Epithelial cell of proximal tubule (primary cell): ENCODE data around the gene ETAA1. TPM values are rescaled to one million over a fixed set of nuclear protein-coding genes. Genes with fewer than 3 reads are reported as not detected.

Source experiments
- DNase-seq: peaks from one replicate; pipeline ENCODE4 v3.0.0-alpha.2; 2011; ENCODE audit warnings: low read depth
- H3K4me3 ChIP-seq: 2 replicates; pipeline ENCODE4 v1.5.1; 2011; ENCODE audit warnings: low read depth, mild to moderate bottlenecking, low read length
- total RNA-seq: library from RNA; depleted of rRNA; stranded (reverse); fragments of >200 nt; gene quantifications from 2 replicates; pipeline ENCODE4 v1.2.3, GENCODE V29; 2015
- TF ChIP-seq, protein P1 (sequence below): conservative IDR thresholded peaks from 2 replicates; pipeline ENCODE4 v1.5.1; 2012; ENCODE audit warnings: low read depth, mild to moderate bottlenecking, low read length

Gene ETAA1
- total RNA-seq, 1 donor from 2014 or later, result 16.7 TPM

- DNase-seq, result no peak
- TF ChIP-seq, protein P1, sequence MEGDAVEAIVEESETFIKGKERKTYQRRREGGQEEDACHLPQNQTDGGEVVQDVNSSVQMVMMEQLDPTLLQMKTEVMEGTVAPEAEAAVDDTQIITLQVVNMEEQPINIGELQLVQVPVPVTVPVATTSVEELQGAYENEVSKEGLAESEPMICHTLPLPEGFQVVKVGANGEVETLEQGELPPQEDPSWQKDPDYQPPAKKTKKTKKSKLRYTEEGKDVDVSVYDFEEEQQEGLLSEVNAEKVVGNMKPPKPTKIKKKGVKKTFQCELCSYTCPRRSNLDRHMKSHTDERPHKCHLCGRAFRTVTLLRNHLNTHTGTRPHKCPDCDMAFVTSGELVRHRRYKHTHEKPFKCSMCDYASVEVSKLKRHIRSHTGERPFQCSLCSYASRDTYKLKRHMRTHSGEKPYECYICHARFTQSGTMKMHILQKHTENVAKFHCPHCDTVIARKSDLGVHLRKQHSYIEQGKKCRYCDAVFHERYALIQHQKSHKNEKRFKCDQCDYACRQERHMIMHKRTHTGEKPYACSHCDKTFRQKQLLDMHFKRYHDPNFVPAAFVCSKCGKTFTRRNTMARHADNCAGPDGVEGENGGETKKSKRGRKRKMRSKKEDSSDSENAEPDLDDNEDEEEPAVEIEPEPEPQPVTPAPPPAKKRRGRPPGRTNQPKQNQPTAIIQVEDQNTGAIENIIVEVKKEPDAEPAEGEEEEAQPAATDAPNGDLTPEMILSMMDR, result no peak
- H3K4me3 ChIP-seq, result no peak overlapping the region
These were observed 26.4 kb downstream of the ETAA1 start for GRCh38 chr2:67423489-67423888.

DNA sequence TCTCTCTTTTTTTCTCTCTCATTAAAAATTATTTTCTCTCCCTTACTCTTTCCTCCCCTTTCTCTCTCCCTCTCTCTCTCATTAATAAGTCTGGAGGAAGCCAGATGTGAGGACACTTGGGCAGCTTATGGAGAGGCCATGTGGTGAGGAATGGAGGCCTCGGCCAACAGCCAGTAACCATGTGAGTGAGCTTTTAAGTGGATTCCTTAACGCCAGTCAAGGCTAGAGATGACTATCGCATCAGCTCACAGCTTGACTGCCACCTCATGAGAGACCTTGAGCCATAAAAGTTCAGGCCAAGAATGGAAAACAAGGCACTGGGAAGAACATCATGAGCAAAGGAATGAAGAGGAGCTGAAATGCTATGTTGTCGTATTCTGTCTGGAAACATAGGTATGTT is 39.1 kb downstream of the ETAA1 start:
- no peak for DNase-seq
- TF ChIP-seq, protein P1, result no peak
- H3K4me3 ChIP-seq, result no peak overlapping the region

DNA sequence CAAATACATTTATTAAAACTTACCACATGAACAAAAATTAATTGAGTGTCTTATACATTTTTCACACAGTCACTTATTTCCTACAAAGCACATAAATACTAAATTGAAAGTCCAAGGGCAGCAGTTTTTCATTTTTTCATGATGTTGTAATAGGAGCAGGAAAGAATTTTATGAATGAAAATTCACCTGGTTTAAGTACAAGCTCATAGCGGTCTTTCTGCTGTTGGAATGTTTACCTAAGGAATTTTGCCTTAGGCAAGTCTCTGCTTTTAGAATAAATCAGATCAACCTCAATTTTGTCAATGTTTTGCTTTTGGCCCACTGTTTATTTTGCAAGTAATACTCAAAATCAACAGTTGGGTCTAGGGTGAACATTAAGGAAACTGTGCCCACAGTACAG is 40.0 kb downstream of the ETAA1 start:
- DNase-seq, result no peak
- no peak overlapping the region for H3K4me3 ChIP-seq
- TF ChIP-seq, protein P1, result no peak

DNA sequence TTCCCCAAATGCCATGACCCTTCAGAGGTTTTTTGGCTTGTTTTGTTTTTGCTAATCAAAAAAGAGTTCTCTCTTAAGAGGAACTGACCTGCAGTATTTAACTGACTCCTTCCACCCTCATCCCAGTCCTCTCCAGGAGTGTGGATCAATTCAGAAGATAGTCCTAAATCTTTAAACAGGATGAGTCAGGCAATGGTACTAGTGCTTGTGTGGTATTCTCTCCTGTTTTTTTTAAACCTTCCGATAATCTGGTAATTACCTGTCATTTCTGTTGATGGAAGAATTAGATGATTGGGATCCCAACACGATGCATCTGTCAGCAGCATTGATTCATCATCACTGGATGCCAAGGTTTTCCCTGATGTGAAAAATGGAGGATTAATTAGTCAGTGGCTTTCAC is 41.2 kb downstream of the ETAA1 start:
- no peak overlapping the region for H3K4me3 ChIP-seq
- no peak for DNase-seq
- TF ChIP-seq, protein P1, result no peak

DNA sequence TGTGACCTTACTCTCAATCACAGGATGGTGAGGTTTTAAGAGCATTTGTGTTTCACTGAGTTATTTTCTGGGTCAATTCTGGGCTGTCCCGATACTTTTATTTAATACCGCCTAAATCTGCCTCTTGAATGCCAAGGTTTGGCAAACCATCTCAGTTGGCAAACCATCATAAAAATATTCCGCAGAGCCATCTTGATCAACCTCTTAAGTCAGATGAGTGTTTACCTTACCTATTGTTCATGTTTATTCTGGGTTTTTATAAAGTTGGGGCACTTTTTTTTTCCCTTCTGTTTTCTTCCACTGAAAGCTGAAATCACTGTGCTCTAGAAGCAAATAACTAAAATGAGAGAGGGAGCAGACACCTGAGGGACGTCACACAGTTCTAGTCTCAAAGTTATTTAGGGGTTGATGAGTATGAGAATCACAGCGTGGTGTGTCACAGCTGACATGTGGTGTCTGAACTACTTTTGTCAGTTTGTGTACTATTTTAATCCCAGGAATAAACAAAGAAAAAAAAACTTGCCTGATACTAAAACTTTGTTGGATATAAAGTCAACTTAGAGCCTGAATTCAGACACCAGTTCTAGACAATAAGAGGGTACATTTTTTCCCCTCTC is 48.6 kb downstream of the ETAA1 start:
- TF ChIP-seq, protein P1, result no peak
- no peak for DNase-seq
- H3K4me3 ChIP-seq, result no peak overlapping the region

DNA sequence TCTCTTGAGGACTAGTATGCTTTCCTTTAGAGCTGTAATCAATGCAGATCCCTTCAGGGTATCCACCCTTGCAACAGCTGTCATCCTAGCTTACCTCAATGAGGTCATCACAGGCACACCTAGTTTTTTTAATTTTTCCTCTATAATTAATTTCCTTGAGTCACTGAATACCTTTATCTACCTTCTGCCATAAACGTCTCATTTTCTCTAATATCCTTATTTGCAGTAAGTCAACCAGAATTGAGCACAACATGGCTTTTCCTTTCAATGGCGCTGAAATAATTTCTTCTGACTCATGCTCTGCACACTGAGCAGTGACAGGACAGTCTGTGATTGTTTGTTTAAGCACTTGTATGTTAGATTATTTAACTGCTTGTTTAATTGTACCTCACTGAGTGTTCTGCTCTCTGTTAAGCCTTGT is 49.4 kb downstream of the ETAA1 start:
- no peak overlapping the region for H3K4me3 ChIP-seq
- TF ChIP-seq, protein P1, result no peak
- DNase-seq, result no peak

DNA sequence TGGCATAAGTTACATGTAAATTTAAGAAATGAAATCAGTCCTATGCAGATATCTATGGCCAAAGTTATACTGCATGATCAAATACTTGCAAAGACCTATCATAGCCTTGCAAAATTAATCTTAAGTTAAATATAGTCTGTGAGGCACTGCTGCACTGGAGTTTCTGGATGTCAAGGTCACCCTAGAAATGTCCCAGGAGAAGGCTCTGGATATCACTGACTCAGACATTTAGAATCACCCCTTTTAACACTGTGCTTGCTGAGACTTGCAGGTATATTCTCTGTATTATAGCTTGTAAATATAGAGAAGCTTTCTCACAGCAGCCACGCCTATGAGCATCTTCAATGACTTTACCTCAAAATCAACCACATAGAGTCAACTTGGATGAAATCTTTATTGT is 51.5 kb downstream of the ETAA1 start:
- no peak overlapping the region for H3K4me3 ChIP-seq
- TF ChIP-seq, protein P1, result no peak
- no peak for DNase-seq
